Measurements from ENCODE around the gene CEP350.
"Not testable (repeated sequence)": the region's sequence is repeated elsewhere in the genome, so short reads cannot be mapped to it uniquely, and the experiment has no call there.

The CEP350 gene

GRCh38 chr1:180131510-180131909 lies 176.9 kb downstream of the CEP350 start:
- no peak for DNase-seq (ENCODE audit: extremely low spot score)
- no peak for TF ChIP-seq CTCF (IDR thresholded peaks at IDR 0.05; ENCODE audit: control extremely low read depth, extremely low read depth, low read depth, missing control alignments)
- CTCF ChIA-PET, result no interaction called here
- POLR2A ChIA-PET, result no interaction called here

- ChIA-PET CTCF (interaction anchor here (0.7 kb wide), 1 partner anchor 9 kb away, joined by 3 read pairs; no protein-coding TSS in a partner anchor), POLR2A (interaction anchor here (0.6 kb wide), 1 partner anchor 249 kb away, joined by 9 read pairs; no protein-coding TSS in a partner anchor)
- no peak for DNase-seq (ENCODE audit: extremely low spot score)
- TF ChIP-seq CTCF (IDR thresholded peaks at IDR 0.05; ENCODE audit: control extremely low read depth, extremely low read depth, low read depth, missing control alignments), result no peak
Observed at GRCh38 chr1:180133193-180133592, 178.6 kb downstream of the CEP350 start.

DNA sequence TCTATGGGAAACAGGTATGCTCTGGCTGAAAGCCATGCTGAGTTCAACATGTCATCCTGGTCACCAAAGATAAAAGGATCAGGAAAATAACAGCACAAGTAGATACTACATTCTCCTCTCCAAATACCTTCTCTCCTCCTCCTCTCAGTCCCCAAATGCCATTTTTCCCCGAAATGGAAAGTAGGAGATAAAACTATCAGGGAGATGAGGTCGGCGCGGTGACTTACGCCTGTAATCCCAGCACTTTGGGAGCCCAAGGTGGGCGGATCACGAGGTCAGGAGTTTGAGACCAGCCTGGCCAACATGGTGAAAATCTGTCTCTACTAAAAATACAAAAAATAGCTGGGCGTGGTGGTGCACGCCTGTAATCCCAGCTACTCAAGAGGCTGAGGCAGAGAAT lies 179.1 kb downstream of the CEP350 start:
- DNase-seq (ENCODE audit: extremely low spot score); CTCF ChIA-PET; POLR2A ChIA-PET: not testable (repeated sequence)

DNA sequence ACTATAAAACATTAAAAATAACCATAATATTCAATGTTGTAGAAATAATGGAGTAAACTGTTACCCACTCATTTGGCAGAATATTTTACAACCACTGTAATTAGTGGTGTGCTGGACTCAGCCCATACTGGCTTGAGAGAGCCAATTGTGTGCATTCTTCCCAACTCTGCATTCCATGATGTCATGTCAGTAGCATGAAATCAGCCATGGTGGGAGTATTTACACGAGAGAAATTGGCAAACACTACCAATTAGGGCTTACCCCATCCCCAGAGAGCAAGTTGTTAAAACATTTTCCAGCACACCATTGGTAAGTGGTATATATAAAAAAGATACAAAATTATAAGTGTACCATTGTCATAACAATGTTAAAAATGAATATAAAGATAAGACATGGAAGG lies 180.9 kb downstream of the CEP350 start:
- no peak for DNase-seq (ENCODE audit: extremely low spot score)
- CTCF ChIA-PET, result interaction anchor here (1.0 to 1.1 kb wide), 2 partner anchors 45 to 88 kb away, joined by 3 to 4 read pairs; no protein-coding TSS in a partner anchor
- TF ChIP-seq CTCF (IDR thresholded peaks at IDR 0.05; ENCODE audit: control extremely low read depth, extremely low read depth, low read depth, missing control alignments), result no peak
- POLR2A ChIA-PET, result no interaction called here

GRCh38 chr1:180136331-180136967 lies 181.8 kb downstream of the CEP350 start:
- POLR2A ChIA-PET, result no interaction called here
- CTCF ChIA-PET, result interaction anchor here (1.0 to 1.3 kb wide), 4 partner anchors 12 to 89 kb away, joined by 3 to 5 read pairs (median 4); no protein-coding TSS in a partner anchor
- no peak for DNase-seq (ENCODE audit: extremely low spot score)
- TF ChIP-seq CTCF (IDR thresholded peaks at IDR 0.05; ENCODE audit: control extremely low read depth, extremely low read depth, low read depth, missing control alignments), result no peak

- no peak for TF ChIP-seq CTCF (IDR thresholded peaks at IDR 0.05; ENCODE audit: control extremely low read depth, extremely low read depth, low read depth, missing control alignments)
- ChIA-PET POLR2A (no interaction called here), CTCF (interaction anchor here (1.0 to 1.3 kb wide), 2 partner anchors 12 to 31 kb away, joined by 3 to 5 read pairs; no protein-coding TSS in a partner anchor)
- DNase-seq (ENCODE audit: extremely low spot score), result no peak
Observed at GRCh38 chr1:180136968-180137356, 182.4 kb downstream of the CEP350 start.

- ChIA-PET CTCF (interaction anchor here (1.3 kb wide), 1 partner anchor 13 kb away, joined by 5 read pairs; no protein-coding TSS in a partner anchor), POLR2A (no interaction called here)
- DNase-seq (ENCODE audit: extremely low spot score), result no peak
- no peak for TF ChIP-seq CTCF (IDR thresholded peaks at IDR 0.05; ENCODE audit: control extremely low read depth, extremely low read depth, low read depth, missing control alignments)
Observed at GRCh38 chr1:180137776-180138175, 183.2 kb downstream of the CEP350 start.

Data from GM10248 (cell line).